Astrocyte (in vitro differentiated cells and primary cell): ENCODE data around the gene PAK2.

Experiments
- EZH2 ChIP-seq: IDR thresholded peaks from 2 replicates; pipeline ENCODE4 v1.6.1; 2012; ENCODE audit warnings: mild to moderate bottlenecking, low read length, inconsistent platforms; ENCODE audit not compliant: insufficient read depth
- TF ChIP-seq, protein P1 (sequence below): IDR thresholded peaks from 2 replicates; pipeline ENCODE4 v1.5.1; 2011; ENCODE audit warnings: low read depth, mild to moderate bottlenecking, inconsistent platforms, low read length, moderate library complexity; ENCODE audit not compliant: insufficient read depth

DNA sequence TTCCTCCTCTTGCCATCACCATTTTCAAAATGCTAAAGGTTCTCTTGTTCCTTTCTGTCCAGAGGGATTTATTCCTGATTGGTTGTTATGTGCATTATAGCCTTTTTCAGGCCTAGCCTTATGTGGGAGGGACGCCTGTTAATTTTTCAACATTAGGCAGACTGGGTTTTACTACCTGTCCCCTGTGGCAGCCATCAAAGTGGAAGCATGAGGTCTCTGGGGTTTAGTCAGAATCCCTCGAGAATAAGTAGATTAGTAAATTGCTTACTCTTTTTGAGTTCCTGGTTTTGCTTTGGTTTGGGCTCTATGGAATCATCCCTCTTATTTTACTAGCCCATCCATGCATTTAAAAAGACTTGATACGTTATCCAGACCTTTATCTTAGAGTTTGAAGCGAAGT lies 32.4 kb downstream of the PAK2 start:
- no peak for TF ChIP-seq EZH2
- TF ChIP-seq, protein P1, sequence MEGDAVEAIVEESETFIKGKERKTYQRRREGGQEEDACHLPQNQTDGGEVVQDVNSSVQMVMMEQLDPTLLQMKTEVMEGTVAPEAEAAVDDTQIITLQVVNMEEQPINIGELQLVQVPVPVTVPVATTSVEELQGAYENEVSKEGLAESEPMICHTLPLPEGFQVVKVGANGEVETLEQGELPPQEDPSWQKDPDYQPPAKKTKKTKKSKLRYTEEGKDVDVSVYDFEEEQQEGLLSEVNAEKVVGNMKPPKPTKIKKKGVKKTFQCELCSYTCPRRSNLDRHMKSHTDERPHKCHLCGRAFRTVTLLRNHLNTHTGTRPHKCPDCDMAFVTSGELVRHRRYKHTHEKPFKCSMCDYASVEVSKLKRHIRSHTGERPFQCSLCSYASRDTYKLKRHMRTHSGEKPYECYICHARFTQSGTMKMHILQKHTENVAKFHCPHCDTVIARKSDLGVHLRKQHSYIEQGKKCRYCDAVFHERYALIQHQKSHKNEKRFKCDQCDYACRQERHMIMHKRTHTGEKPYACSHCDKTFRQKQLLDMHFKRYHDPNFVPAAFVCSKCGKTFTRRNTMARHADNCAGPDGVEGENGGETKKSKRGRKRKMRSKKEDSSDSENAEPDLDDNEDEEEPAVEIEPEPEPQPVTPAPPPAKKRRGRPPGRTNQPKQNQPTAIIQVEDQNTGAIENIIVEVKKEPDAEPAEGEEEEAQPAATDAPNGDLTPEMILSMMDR: no peak
